Measurements from ENCODE around the gene STK35.

The STK35 gene

GRCh38 chr20:2122936-2123335 is 21.3 kb downstream of the STK35 start:
- Histone ChIP-seq H3K4me3 (ENCODE audit: low read depth in 1 of 2, low read length in 2 of 2) (no peak overlapping the region), H3K79me2 (ENCODE audit: insufficient read depth, low read length) (peaks cover 98% of the 10 kb centered on the region), H3K36me3 (ENCODE audit: insufficient read depth, low read length) (peaks cover 90% of the 10 kb centered on the region), H3K27ac (ENCODE audit: low read length) (no peak overlapping the region), H2AFZ (ENCODE audit: low read depth, low read length) (no peak overlapping the region), H3K4me1 (ENCODE audit: insufficient read depth, low read length) (no peaks in the 10 kb centered on the region; the same call in 1 of the 2 replicates), H3K9me3 (ENCODE audit: insufficient read depth, low read length, severe bottlenecking) (no peaks in the 10 kb centered on the region), H3K9ac (ENCODE audit: low read depth, low read length) (no peak overlapping the region), H3K4me2 (ENCODE audit: insufficient read depth, low read length) (no peak overlapping the region), H3K27me3 (ENCODE audit: insufficient read depth, low read length, poor library complexity) (no peaks in the 10 kb centered on the region), H4K20me1 (ENCODE audit: insufficient read depth, low read length) (peaks cover 94% of the 10 kb centered on the region)
- TF ChIP-seq CTCF (IDR thresholded peaks at IDR 0.05; ENCODE audit: borderline replicate concordance, extremely low read depth, low read length, poor library complexity, severe bottlenecking) (no peak), EZH2 (IDR thresholded peaks at IDR 0.05; ENCODE audit: borderline replicate concordance, low read depth, low read length, severe bottlenecking) (no peak)
- ATAC-seq (ENCODE audit: insufficient read depth, low read depth) (no peak), DNase-seq (no peak)

GRCh38 chr20:2123720-2124119 is 22.1 kb downstream of the STK35 start:
- no peak overlapping the region for H3K9ac ChIP-seq (ENCODE audit: low read depth, low read length)
- no peak for ATAC-seq (ENCODE audit: insufficient read depth, low read depth)

DNA sequence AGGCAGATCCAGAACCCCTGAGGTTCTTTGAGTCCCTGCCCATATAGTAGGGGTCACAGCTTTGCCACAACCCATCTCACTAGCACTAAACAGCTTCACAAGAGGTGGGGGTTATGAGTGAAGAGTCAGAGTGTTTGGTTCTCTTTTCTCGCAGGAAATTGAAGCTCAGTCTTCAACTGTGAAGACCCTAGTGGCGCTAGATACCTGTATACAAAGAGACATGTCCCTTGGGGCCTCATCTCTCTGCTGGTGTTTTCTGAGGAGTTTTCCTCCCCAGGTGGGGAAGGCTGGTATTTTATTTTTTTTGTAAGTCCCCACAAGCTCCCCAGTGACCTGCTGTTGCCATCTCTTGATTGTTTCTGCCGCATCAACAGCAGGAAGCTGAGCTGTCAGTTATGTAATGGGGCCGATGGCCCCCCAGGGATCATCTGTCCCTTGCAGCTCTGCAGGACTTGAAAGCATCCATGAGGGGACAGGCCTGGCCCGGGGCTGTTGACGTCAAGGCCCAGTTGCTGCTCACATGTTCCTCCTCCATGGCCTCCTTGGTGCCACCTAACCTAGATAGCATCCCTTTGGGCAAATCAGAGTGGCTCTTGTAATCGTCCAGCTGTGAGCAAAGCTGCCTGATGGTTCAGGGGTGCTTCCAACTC is 23.1 kb downstream of the STK35 start:
- ATAC-seq (ENCODE audit: insufficient read depth, low read depth) (no peak), DNase-seq (no peak)
- H3K4me3 ChIP-seq (ENCODE audit: low read depth in 1 of 2, low read length in 2 of 2), result no peak overlapping the region
- H3K9me3 ChIP-seq (ENCODE audit: insufficient read depth, low read length, severe bottlenecking), result no peaks in the 10 kb centered on the region
- peaks cover 86% of the 10 kb centered on the region for H3K36me3 ChIP-seq (ENCODE audit: insufficient read depth, low read length)
- H2AFZ ChIP-seq (ENCODE audit: low read depth, low read length), result no peak overlapping the region
- TF ChIP-seq CTCF (IDR thresholded peaks at IDR 0.05; ENCODE audit: borderline replicate concordance, extremely low read depth, low read length, poor library complexity, severe bottlenecking), result no peak
- TF ChIP-seq EZH2 (IDR thresholded peaks at IDR 0.05; ENCODE audit: borderline replicate concordance, low read depth, low read length, severe bottlenecking), result no peak
- no peak overlapping the region for H3K9ac ChIP-seq (ENCODE audit: low read depth, low read length)
- H3K27me3 ChIP-seq (ENCODE audit: insufficient read depth, low read length, poor library complexity), result no peaks in the 10 kb centered on the region
- H4K20me1 ChIP-seq (ENCODE audit: insufficient read depth, low read length), result peaks cover 99% of the 10 kb centered on the region
- H3K79me2 ChIP-seq (ENCODE audit: insufficient read depth, low read length), result peaks cover 98% of the 10 kb centered on the region
- H3K4me2 ChIP-seq (ENCODE audit: insufficient read depth, low read length), result no peak overlapping the region
- no peak overlapping the region for H3K27ac ChIP-seq (ENCODE audit: low read length)
- H3K4me1 ChIP-seq (ENCODE audit: insufficient read depth, low read length), result no peaks in the 10 kb centered on the region; the same call in 1 of the 2 replicates

More at GRCh38 chr20:2123720-2124119, 22.1 kb downstream of the STK35 start:
- H3K36me3 ChIP-seq (ENCODE audit: insufficient read depth, low read length), result peaks cover 90% of the 10 kb centered on the region
- peaks cover 100% of the 10 kb centered on the region for H3K79me2 ChIP-seq (ENCODE audit: insufficient read depth, low read length)
- no peak overlapping the region for H3K27ac ChIP-seq (ENCODE audit: low read length)
- DNase-seq, result no peak
- H2AFZ ChIP-seq (ENCODE audit: low read depth, low read length), result no peak overlapping the region
- no peaks in the 10 kb centered on the region for H3K27me3 ChIP-seq (ENCODE audit: insufficient read depth, low read length, poor library complexity)
- no peaks in the 10 kb centered on the region; the same call in 1 of the 2 replicates for H3K4me1 ChIP-seq (ENCODE audit: insufficient read depth, low read length)
- peaks cover 99% of the 10 kb centered on the region for H4K20me1 ChIP-seq (ENCODE audit: insufficient read depth, low read length)
- TF ChIP-seq EZH2 (IDR thresholded peaks at IDR 0.05; ENCODE audit: borderline replicate concordance, low read depth, low read length, severe bottlenecking), result no peak
- no peak for TF ChIP-seq CTCF (IDR thresholded peaks at IDR 0.05; ENCODE audit: borderline replicate concordance, extremely low read depth, low read length, poor library complexity, severe bottlenecking)
- H3K4me3 ChIP-seq (ENCODE audit: low read depth in 1 of 2, low read length in 2 of 2), result no peak overlapping the region
- H3K4me2 ChIP-seq (ENCODE audit: insufficient read depth, low read length), result no peak overlapping the region
- no peaks in the 10 kb centered on the region for H3K9me3 ChIP-seq (ENCODE audit: insufficient read depth, low read length, severe bottlenecking)
